Measurements from ENCODE around the gene KCNIP3.
"Not testable (repeated sequence)": the region's sequence is repeated elsewhere in the genome, so short reads cannot be mapped to it uniquely, and the experiment has no call there.

KCNIP3 gene

GRCh38 chr2:95362486-95362885, 65.3 kb downstream of the KCNIP3 start:
- no peak for DNase-seq

DNA sequence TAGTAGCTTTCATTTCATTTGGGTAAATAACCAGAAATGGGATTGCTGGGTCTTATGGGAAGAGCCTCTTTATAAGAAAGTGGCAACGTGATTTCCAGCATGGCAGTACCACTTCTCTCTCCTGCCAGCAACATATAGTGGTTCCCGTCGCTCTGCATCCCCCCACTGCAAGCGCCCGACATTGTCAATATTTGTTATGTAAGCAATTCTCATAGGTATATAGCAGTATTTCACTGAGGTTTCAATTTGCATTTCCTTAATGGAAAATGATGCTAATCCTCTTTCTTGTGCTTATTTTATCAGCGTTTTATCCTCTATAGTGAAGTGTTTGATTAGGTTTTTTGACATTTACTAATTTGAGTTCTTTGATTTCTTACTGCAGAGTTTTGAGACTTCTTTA, 69.4 kb downstream of the KCNIP3 start:
- no peak for DNase-seq

DNA sequence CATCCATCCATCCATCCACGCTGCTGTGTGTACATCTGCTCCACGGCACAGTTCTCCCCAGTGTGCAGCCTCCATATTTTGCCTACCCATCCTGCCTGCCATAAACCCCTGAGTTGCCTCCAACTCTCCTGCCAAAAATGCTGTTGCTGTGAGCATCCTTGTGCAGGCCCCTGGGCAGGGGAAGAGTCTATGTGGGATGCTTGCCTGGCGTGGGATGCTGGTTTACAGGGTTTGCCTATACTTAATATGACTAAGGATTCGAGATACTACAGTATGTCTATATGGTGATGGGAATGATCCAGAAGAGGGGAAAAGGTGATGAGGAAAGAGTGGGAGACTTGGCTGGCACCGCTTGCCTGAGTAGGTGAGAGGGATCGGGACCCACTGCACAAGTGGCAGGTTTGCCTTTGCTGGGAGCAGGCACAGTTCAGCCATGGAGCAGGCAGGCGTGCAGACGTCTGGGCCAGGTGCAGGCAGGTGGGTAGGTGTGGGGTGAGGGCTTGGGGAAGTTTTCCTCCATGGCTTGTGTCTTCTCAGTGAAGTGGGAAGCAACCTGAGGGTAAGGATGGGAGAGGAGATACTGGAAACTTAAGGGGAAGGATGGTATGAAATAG, 75.2 kb downstream of the KCNIP3 start:
- DNase-seq, result no peak

DNA sequence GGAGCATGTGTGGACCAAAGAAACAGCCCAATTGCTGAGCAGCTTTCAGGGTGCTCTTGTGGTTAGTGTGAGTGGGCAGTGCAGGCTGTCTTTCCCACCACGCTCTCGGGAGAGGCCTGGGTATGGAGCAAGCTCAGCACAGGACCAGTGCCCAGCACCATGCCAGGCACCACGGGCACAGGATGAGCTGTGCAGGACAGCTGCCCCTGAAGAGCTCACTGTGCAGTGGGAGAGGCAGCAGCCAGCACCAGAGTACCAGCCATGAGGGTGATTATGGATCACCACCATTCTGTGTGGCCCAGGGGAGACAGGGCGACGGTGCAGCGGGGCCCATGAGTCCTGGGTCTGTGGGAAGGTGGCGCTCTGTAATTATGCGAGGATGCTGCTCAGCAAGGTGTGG, 75.7 kb downstream of the KCNIP3 start:
- DNase-seq, result no peak

- no peak for DNase-seq
Observed at GRCh38 chr2:95374029-95374428, 76.9 kb downstream of the KCNIP3 start.

- DNase-seq, result no peak
Observed at GRCh38 chr2:95374451-95374920, 77.3 kb downstream of the KCNIP3 start.

DNA sequence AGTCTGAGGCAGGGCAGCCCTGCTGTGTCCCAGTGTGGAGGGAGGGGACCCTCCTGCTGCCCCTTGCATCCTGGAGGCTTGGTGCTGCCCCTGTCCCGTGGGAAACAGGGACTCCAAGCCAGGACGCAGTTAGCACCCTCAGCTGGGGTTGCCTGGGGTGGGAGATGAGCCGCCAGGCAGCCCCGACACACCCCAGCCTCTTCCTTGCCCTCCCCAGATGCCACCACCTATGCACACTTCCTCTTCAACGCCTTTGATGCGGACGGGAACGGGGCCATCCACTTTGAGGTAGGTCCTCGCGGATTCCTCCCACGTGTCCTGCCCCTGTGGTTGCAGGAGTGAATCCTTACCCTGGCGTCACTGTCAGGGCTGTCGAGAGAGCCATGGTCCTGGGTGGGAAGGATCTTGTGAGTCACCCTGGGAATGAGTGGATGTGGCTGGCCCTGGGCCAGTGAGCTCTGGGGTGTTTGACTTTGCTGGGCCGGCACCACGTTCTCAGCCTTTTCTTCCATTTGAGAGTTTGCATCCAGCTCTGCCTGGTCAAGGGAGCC, 77.8 kb downstream of the KCNIP3 start:
- no peak for DNase-seq

DNA sequence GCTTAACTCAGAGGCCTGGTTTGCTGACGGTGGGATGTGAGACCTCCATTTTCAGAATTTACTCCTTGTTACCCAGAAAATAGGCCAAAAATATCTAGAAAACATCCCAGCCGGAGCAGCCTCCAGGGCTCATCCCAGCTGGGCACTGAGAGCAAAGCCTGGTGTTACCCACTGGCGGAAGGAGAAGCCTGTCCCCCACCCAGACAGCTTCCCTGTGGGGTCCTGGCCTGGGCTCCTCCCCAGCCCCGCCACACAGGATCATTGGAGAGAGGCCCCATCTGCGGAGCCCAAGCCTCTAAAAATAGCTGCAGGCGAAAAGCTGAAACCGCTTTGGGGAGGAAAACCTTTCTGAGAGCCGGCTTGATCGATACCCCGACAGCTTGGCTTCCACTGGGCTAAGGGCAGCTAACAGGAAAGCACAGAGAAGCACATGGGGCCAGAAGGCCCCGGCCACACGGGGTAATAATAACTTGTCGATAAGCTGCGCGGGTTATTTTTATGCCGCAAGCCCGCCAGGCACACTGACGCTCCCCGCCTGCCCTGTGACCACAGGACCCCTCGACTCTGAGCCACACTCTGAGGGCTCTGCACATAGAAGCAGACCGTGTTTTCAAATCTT, 78.5 kb downstream of the KCNIP3 start:
- no peak for DNase-seq

- no peak for DNase-seq
Observed at GRCh38 chr2:95376311-95377215, 79.4 kb downstream of the KCNIP3 start.

GRCh38 chr2:95377216-95378123, 80.3 kb downstream of the KCNIP3 start:
- no peak for DNase-seq

- DNase-seq, result not testable (repeated sequence)
Observed at GRCh38 chr2:95378281-95378680, 81.1 kb downstream of the KCNIP3 start.

DNA sequence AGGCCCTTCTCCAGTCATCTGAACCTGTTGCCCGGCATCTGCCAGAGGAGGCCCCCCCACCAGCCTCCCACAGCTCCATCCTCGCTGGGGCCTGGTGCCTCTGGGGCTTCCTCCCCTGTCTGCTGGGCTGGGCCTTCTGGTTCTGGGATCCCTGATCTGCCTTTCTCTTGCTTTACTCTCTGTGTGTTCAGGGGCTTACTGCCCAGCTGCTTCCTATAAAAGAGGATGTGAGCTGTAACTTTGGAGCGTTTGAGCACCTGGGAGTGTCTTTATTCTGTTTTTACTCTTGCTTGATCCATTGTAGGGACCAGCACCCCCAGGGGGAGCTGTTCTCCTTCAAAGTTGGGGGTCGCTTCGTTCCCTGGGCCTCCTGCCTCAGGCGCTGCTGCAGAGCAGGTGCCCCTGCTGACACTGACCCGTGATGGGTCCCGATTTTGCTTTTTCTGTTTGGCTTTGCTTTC, 82.3 kb downstream of the KCNIP3 start:
- no peak for DNase-seq

- DNase-seq, result no peak
Observed at GRCh38 chr2:95380280-95380679, 83.1 kb downstream of the KCNIP3 start.

DNA sequence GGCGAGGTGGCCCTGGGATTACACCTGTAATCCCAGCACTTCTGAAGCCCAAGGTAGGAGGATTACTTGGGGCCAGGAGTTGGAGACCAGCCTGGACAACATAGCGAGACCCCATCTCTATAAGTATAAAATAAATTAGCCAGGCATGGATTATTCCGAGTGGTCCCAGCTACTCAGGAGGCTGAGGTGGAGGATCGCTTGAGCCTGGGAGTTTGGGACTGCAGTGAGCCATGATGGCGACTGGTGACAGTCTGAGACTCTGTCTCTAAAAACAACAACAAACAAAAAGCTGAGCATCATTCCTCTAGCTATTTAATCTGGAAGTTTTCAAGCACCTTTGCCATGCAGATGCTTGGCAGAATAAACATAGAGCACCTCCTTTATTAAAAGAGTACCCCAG, 83.6 kb downstream of the KCNIP3 start:
- no peak for DNase-seq

- DNase-seq, result no peak
Observed at GRCh38 chr2:95381212-95382191, 84.4 kb downstream of the KCNIP3 start.

DNA sequence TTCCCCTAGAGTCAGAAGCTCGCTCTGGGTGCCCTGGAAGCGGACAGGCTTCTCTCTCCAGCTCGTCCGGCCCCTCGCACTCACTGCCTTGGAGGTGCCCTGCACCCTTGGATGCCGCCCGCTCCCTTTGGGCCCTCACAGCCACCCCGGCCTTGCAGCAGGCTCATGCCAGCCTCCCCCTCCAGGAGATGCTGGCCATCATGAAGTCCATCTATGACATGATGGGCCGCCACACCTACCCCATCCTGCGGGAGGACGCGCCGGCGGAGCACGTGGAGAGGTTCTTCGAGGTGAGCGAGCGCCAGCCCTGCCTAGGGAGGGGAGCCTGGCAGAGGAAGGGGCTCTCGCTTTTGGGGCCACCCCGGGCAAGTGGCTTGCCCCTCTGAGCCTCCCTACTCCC, 85.0 kb downstream of the KCNIP3 start:
- no peak for DNase-seq

- DNase-seq, result no peak
Observed at GRCh38 chr2:95382686-95383634, 85.8 kb downstream of the KCNIP3 start.

DNA sequence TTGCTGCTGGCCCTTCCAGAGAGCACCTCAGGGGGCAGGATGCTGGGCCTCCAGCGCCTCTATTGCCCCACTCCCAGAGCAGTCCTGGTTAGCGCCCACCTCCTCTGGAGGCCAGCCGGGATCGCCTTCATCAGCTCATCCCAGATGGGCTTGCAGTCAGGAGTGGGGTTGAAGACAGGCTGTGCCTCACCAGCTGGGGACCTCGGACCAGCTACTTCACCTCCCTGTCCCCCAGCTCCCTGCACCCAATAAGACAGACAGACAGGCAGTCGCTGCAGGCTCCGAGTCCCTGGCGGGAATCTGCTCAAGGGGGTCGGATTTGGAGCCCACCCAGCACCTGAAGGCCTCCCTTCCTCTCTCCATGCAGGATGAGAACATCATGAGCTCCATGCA, 86.5 kb downstream of the KCNIP3 start:
- no peak for DNase-seq

DNA sequence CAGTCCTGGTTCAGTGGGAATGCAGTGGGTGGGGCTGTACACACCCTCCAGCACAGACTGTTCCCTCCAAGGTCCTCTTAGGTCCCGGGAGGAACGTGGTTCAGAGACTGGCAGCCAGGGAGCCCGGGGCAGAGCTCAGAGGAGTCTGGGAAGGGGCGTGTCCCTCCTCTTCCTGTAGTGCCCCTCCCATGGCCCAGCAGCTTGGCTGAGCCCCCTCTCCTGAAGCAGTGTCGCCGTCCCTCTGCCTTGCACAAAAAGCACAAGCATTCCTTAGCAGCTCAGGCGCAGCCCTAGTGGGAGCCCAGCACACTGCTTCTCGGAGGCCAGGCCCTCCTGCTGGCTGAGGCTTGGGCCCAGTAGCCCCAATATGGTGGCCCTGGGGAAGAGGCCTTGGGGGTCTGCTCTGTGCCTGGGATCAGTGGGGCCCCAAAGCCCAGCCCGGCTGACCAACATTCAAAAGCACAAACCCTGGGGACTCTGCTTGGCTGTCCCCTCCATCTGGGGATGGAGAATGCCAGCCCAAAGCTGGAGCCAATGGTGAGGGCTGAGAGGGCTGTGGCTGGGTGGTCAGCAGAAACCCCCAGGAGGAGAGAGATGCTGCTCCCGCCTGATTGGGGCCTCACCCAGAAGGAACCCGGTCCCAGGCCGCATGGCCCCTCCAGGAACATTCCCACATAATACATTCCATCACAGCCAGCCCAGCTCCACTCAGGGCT, 87.9 kb downstream of the KCNIP3 start:
- no peak for DNase-seq

Measured in right kidney (tissue), 1 donor.